ENCODE results near the gene CHST11. TPM values are rescaled to one million over a fixed set of nuclear protein-coding genes. Genes with fewer than 3 reads are reported as not detected.

Gene CHST11
- total RNA-seq, 1 experiment from 2014 or later: 8.4 TPM

- DNase-seq (ENCODE audit: low spot score): no peak
These were observed 126.6 kb downstream of the CHST11 start for GRCh38 chr12:104583301-104583700.

GRCh38 chr12:104585448-104586055 is 128.8 kb downstream of the CHST11 start:
- no peak for DNase-seq (ENCODE audit: low spot score)

- DNase-seq (ENCODE audit: low spot score): no peak
These were observed 129.7 kb downstream of the CHST11 start for GRCh38 chr12:104586351-104586919.

- DNase-seq (ENCODE audit: low spot score): peak; percentile 63
These were observed 131.5 kb downstream of the CHST11 start for GRCh38 chr12:104588047-104588920.

GRCh38 chr12:104588921-104589590 is 132.3 kb downstream of the CHST11 start:
- DNase-seq (ENCODE audit: low spot score): no peak

- DNase-seq (ENCODE audit: low spot score): no peak
These were observed 133.3 kb downstream of the CHST11 start for GRCh38 chr12:104590022-104590421.

GRCh38 chr12:104591257-104591885 is 134.6 kb downstream of the CHST11 start:
- DNase-seq (ENCODE audit: low spot score): no peak

GRCh38 chr12:104593482-104593881 is 136.7 kb downstream of the CHST11 start:
- DNase-seq (ENCODE audit: low spot score): no peak

GRCh38 chr12:104596134-104596799 is 139.5 kb downstream of the CHST11 start:
- DNase-seq (ENCODE audit: low spot score): peak; percentile 63

- DNase-seq (ENCODE audit: low spot score): no peak
These were observed 140.4 kb downstream of the CHST11 start for GRCh38 chr12:104596898-104597843.

GRCh38 chr12:104598342-104599271 is 141.9 kb downstream of the CHST11 start:
- no peak for DNase-seq (ENCODE audit: low spot score)

GRCh38 chr12:104599272-104600035 is 142.7 kb downstream of the CHST11 start:
- DNase-seq (ENCODE audit: low spot score): no peak

GRCh38 chr12:104600036-104600712 is 143.4 kb downstream of the CHST11 start:
- no peak for DNase-seq (ENCODE audit: low spot score)

- DNase-seq (ENCODE audit: low spot score): no peak
These were observed 144.3 kb downstream of the CHST11 start for GRCh38 chr12:104600790-104601739.

- DNase-seq (ENCODE audit: low spot score): no peak
These were observed 145.7 kb downstream of the CHST11 start for GRCh38 chr12:104602406-104602805.

GRCh38 chr12:104602896-104603295 is 146.1 kb downstream of the CHST11 start:
- DNase-seq (ENCODE audit: low spot score): peak; percentile 42
